ENCODE data around the gene DLAT.

The DLAT gene

GRCh38 chr11:112100462-112100861 lies 75.3 kb downstream of the DLAT start:
- POLR2A ChIA-PET = no interaction called here
- no peak for DNase-seq (ENCODE audit: low read depth, low spot score)
- no peak overlapping the region for H3K4me3 ChIP-seq (ENCODE audit: low read depth, low read length)
- CTCF ChIA-PET = interaction anchor here (1.1 to 12.2 kb wide), 5 partner anchors 10 to 180 kb away, joined by 3 to 138 read pairs (median 5); partner anchors contain the start of gene BCO2
- no peak for TF ChIP-seq CTCF (IDR thresholded peaks at IDR 0.05; ENCODE audit: insufficient read depth, low read length, missing control alignments)

- ChIA-PET POLR2A (no interaction called here), CTCF (interaction anchor here (0.8 to 12.2 kb wide), 3 partner anchors 12 to 226 kb away, joined by 3 to 138 read pairs (median 4); no protein-coding TSS in a partner anchor)
- no peak for DNase-seq (ENCODE audit: low read depth, low spot score)
- no peak for TF ChIP-seq CTCF (IDR thresholded peaks at IDR 0.05; ENCODE audit: insufficient read depth, low read length, missing control alignments)
- H3K4me3 ChIP-seq (ENCODE audit: low read depth, low read length) = no peak overlapping the region
Observed at GRCh38 chr11:112103446-112103845, 78.2 kb downstream of the DLAT start.

- ChIA-PET POLR2A (no interaction called here), CTCF (interaction anchor here (0.9 to 12.2 kb wide), 4 partner anchors 10 to 174 kb away, joined by 4 to 138 read pairs (median 6); partner anchors contain the start of gene BCO2)
- no peak for TF ChIP-seq CTCF (IDR thresholded peaks at IDR 0.05; ENCODE audit: insufficient read depth, low read length, missing control alignments)
- no peak overlapping the region for H3K4me3 ChIP-seq (ENCODE audit: low read depth, low read length)
- no peak for DNase-seq (ENCODE audit: low read depth, low spot score)
Observed at GRCh38 chr11:112106070-112106469, 80.9 kb downstream of the DLAT start.

All from AG04449 (cell line).